BJ (cell line): ENCODE data around the gene APEH. TPM values are rescaled to one million over a fixed set of nuclear protein-coding genes. Genes with fewer than 3 reads are reported as not detected.
A peak's percentile ranks its signal among the peaks of the same experiment; 100 is the strongest.
"Not testable (repeated sequence)": the region's sequence is repeated elsewhere in the genome, so short reads cannot be mapped to it uniquely, and the experiment has no call there.

Experiments used
- CTCF ChIA-PET: fragments of 350-600 bp; formaldehyde crosslinking; extraction: SDS; loops from one replicate; lab custom pipeline; 2021; ENCODE audit warnings: antibody characterized with exemption, inconsistent platforms; lab: Yijun Ruan, JAX
- POLR2A ChIA-PET: fragments of 300-600 bp; sonication (Branson Sonifier 250); formaldehyde crosslinking; extraction: SDS; loops from one replicate; lab custom pipeline; 2021; ENCODE audit warnings: antibody characterized with exemption; lab: Charles Lee
- DNase-seq: peaks from one replicate; pipeline ENCODE4 v3.0.0-alpha.2; 2011; ENCODE audit warnings: low read depth
- H3K27me3 ChIP-seq: 2 replicates; pipeline ENCODE4 v1.6.0; 2011; ENCODE audit warnings: low read length; ENCODE audit not compliant: control insufficient read depth, insufficient read depth
- H3K36me3 ChIP-seq: 2 replicates; pipeline ENCODE4 v1.5.1; 2011; ENCODE audit warnings: low read length; ENCODE audit not compliant: control insufficient read depth, insufficient read depth
- H3K4me3 ChIP-seq: 2 replicates; pipeline ENCODE4 v1.5.1; 2011; ENCODE audit warnings: low read depth, mild to moderate bottlenecking, control low read depth, low read length
- polyA plus RNA-seq: library from polyadenylated mRNA; depleted of rRNA; stranded (reverse); fragments of >200 nt; gene quantifications from 2 replicates; pipeline ENCODE4 v1.2.3, GENCODE V29; 2011
- TF ChIP-seq, protein P1 (sequence below): IDR thresholded peaks from 2 replicates; pipeline ENCODE4 v1.5.1; 2011; ENCODE audit warnings: low read depth, mild to moderate bottlenecking, control low read depth, inconsistent platforms, low read length, moderate library complexity; ENCODE audit not compliant: insufficient read depth

Gene APEH
- polyA plus RNA-seq, 1 experiment = 165 TPM

DNA sequence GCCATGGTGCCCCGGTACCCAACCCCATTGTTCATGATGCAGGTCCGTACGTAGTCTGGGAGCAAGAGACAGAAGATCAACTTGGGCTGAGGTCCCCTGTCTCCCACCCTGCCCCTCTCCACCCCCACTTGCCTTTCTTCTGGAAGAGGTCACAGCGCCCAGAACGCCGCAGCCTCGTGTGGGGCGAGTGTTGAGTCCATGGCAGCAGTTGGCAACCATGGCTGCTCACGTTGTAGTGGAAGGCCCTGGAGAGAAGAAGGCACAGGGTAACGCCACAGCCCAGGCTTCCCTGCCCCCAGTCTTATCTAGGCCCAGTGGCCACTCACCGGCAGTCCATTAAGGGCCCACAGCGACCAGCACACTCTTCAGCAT is 13.3 kb downstream of the APEH start:
- H3K27me3 ChIP-seq, DNase-seq, CTCF ChIA-PET, POLR2A ChIA-PET, H3K4me3 ChIP-seq: not testable (repeated sequence)
- peaks cover 15% of the 10 kb centered on the region for H3K36me3 ChIP-seq

DNA sequence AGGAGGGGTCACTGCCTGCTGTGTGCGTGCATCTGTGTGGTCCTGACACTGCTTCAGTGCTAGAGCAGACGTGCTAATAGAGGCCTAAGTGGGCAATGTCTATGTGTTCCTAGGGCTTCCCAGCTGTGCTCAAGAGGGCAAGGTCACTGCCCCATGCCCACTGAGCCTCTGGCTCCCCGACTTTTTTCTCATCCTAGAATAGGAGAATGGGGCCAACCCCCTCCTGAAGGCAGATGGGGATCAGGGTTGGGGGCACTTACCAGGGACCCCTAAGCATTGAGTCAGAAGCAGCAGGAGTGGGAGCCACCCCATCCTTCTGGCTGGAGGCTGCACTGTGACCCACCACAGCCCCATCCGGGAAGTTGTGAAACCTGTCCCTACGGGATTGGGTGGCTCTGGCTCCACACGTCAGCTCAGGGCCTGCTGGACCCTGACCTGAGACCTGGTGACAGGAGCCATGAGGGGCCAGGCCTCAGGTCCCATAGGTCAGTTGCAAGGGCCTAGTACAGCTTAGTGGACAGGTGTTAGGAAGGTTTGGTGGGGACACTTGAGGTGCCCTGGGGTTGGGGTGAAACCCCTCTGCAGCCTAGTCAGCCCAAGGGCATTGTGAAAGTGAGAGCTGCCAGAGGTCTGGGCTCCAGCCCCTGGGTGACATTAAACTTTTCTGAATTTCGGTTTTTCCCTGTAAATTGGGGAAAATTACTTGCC is 14.3 kb downstream of the APEH start:
- peak overlapping the region; percentile 90 for H3K4me3 ChIP-seq

DNA sequence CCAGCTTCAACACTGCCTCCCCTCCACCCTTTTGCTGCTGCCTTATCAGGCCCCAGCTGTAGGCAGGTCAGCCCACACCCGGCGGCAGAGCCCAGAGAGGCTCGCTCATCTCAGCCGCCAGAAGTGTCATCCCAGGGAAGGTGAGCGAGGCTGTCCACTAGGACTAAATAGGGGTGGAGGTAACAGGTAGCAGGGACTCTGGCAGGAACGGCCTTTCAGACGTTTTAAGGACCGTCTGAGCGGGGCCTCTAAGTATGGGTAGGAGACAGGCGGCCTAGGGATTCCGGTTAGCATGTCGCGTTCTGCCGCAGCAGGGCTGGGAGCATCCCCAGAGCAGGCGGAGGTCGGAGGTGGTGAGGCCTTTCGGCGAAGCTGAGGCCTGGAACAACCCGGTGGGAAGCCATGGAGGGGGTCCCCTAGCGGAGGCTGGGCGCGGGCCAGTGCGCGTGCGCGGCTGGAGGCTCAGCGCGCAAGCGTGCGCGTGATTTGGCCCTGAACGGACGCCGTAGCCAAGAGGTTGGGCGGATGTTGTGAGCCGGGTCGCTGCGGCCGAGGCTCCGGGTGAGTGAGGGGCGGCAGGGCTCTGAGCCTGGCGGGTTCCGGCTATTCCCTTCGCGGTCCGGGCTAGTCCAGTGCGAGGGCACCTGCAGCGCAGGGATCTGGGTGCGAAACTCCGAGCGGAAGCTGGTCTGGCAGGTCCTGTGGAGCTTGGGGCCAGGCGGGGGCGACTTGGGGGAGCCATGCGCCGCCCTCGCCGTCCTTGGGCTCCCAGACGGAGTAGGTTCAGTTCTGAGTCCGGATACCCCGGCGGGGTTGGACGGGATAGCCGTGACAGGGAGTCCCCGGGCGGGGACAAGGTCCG is 15.1 kb downstream of the APEH start, which contains the start of the genes MST1 and RNF123:
Gene MST1 (minus strand): TSS at position 429 of the 862 bp plus-strand sequence. CDS start 783 bp downstream, outside the sequence.
Gene RNF123 (plus strand): TSS at position 512 of the 862 bp plus-strand sequence. CDS start 1,609 bp downstream, outside the sequence.
- Histone ChIP-seq H3K36me3 (peaks cover 3% of the 10 kb centered on the region), H3K27me3 (no peaks in the 10 kb centered on the region), H3K4me3 (peak within 1 kb of the TSS; percentile 90)
- TF ChIP-seq, protein P1, sequence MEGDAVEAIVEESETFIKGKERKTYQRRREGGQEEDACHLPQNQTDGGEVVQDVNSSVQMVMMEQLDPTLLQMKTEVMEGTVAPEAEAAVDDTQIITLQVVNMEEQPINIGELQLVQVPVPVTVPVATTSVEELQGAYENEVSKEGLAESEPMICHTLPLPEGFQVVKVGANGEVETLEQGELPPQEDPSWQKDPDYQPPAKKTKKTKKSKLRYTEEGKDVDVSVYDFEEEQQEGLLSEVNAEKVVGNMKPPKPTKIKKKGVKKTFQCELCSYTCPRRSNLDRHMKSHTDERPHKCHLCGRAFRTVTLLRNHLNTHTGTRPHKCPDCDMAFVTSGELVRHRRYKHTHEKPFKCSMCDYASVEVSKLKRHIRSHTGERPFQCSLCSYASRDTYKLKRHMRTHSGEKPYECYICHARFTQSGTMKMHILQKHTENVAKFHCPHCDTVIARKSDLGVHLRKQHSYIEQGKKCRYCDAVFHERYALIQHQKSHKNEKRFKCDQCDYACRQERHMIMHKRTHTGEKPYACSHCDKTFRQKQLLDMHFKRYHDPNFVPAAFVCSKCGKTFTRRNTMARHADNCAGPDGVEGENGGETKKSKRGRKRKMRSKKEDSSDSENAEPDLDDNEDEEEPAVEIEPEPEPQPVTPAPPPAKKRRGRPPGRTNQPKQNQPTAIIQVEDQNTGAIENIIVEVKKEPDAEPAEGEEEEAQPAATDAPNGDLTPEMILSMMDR = peak; percentile 56
- POLR2A ChIA-PET = no interaction called here
- CTCF ChIA-PET = interaction anchor here (0.6 to 1.6 kb wide), 2 partner anchors 12 to 43 kb away, joined by 3 to 7 read pairs; no protein-coding TSS in a partner anchor
- DNase-seq = no peak

More for the DNA sequence above, 14.3 kb downstream of the APEH start:
- H3K27me3 ChIP-seq, H3K36me3 ChIP-seq, DNase-seq, POLR2A ChIA-PET: not testable (repeated sequence)
- CTCF ChIA-PET = interaction anchor here (0.6 to 1.6 kb wide), 2 partner anchors 13 to 42 kb away, joined by 3 to 7 read pairs; no protein-coding TSS in a partner anchor

DNA sequence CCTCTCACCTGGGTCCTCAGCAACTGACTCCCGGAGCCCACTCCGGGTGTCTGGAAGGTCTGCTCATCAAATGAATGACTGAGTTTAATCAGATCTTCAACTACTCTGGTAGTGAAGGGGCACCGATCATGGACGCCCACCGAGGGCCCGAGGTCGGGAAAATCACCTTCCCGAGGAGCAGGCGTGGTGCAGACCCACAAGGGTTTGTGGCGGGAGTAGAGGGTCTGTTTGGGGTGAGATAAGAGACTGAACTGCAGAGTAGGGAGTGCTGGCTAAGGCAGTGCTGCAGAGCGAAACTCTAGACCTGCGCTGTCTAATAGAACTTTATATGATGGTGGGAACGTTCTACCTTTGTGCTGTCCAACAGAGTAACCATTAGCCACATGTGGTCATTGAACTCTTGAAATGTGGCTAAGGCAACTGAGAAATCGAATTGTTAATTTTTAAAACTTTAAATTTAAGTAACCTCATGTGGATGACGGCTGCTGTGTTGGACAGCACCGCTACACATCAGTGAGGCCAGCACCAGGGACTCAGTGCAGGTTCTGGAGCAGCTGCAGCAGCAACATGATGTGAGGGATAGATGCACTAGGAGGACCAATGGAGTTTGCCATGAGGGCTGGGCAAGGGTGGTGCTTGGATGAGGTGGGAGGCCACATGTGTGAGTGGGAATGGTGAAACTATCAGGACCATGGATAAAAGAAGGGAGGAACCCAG is 15.9 kb downstream of the APEH start:
- peak overlapping the region; percentile 90 for H3K4me3 ChIP-seq
- DNase-seq, POLR2A ChIA-PET, H3K36me3 ChIP-seq, H3K27me3 ChIP-seq: not testable (repeated sequence)
- CTCF ChIA-PET = interaction anchor here (1.6 kb wide), 1 partner anchor 11 kb away, joined by 7 read pairs; no protein-coding TSS in a partner anchor

DNA sequence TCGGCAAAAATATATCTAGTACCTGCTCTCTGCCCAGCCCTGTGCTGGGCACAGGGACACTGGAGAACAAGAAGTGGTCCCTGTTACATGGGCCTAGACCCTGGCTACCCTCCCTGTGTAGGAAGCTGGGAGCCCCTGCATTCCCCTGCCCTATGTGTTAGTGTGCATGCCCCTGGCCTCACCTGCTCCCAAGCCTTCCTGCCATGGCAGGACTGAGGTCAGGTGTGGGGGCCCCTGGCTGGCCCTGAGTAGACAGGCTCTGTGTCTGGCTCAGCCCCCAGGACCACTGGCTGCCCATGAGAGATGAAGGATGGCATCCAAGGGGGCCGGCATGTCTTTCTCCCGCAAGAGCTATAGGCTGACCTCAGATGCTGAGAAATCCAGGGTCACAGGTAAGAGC is 16.7 kb downstream of the APEH start:
- POLR2A ChIA-PET, H3K4me3 ChIP-seq: not testable (repeated sequence)

DNA sequence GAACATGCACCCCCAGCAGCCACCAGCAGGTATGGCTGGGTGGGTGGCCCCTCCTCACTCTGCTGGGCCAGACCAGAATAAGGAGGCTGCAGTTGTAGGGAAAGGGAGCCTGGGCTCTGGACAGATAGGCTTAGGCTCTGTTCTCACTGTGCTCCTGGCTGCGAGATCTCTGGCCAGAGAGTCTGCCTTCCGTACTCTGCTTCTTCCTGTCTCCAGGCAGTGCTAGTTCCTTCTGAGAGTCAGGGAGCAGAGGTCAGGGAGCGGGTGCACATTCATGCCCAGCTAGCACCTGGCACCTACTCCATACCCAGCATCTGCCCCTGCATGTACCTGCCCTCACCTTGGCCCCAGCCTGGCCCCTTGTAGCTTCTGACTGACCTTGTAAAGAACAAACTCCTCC is 17.3 kb downstream of the APEH start:
- H3K27me3 ChIP-seq, CTCF ChIA-PET, H3K4me3 ChIP-seq, H3K36me3 ChIP-seq, POLR2A ChIA-PET, DNase-seq: not testable (repeated sequence)

More for the DNA sequence above, 16.7 kb downstream of the APEH start:
- H3K36me3 ChIP-seq, H3K27me3 ChIP-seq, CTCF ChIA-PET, DNase-seq: not testable (repeated sequence)

DNA sequence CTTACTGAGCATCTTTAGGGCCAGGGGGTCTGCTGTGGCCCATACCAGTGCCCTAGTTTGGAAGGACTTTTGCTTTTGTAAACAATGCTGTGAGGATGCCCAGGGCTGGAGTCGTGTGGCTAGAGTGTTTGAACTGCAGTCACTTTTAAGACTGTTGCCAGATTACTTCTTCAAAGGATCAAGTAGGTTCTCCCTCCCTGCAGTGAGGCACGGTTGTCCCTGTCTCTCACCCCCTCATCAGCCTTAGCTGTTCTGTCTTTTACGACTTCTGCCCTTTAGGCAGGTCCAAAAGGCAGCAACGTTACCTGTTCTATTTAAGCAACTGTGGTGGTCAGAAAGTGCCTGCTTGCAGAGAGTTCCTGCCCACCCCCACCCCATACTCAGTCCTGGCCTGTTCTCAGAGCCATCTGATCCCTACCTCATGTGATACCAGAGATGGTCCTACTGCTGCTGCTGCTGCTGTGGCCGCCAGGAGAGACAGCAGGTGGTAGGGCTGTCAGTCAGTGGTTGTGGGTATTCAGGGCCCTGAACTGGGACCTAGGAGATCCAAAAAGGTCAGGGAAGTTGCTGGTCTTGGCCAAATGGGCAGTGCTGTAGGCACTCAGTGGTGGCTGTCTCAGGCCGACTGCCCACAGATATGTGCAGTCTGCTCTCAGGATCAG is 20.4 kb downstream of the APEH start:
- H3K4me3 ChIP-seq, DNase-seq, POLR2A ChIA-PET, H3K27me3 ChIP-seq: not testable (repeated sequence)
- peaks cover 13% of the 10 kb centered on the region for H3K36me3 ChIP-seq
- CTCF ChIA-PET = interaction anchor here (0.6 to 1.6 kb wide), 2 partner anchors 141 to 155 kb away, joined by 3 to 5 read pairs; no protein-coding TSS in a partner anchor

DNA sequence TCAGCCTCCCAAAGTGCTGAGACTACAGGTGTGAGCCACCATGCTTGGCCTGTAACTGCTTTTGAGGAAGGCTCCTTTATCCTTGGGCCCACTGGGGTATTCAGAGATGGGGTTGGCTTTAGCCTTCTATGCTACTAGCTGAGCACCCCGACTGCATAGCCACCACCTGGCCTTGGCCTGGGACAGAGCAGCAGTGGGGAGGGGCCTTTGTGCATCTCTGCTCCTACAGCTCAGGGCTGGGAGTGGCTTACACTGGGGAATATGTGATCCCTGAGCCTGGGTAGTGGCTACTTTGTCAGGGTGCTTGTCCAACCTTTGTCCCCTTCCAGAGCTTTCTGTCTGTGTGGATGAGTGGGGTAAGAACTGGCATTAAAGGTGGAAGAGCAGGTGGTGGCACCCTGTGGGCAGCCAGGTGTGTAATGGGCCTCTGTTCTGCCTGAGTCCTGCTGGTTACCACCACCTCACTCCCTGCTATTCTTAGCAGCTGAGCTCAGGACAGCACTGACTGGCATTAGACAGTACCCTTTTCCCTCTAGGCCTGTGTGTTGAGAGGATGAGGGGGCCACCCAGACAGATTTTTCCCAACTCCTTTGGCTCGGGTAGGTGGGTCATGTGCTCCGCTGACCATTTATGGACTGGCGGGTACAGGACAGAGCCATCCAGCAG is 21.3 kb downstream of the APEH start:
- DNase-seq, POLR2A ChIA-PET, H3K27me3 ChIP-seq, H3K4me3 ChIP-seq, CTCF ChIA-PET: not testable (repeated sequence)
- peaks cover 21% of the 10 kb centered on the region for H3K36me3 ChIP-seq
